22Rv1 (cell line): ENCODE measurements around the gene TESMIN.

ENCODE experiments used
- CTCF ChIP-seq: fragments of 450-650 bp; IDR thresholded peaks from 2 replicates; pipeline ENCODE4 v1.5.1; 2017; ENCODE audit warnings: mild to moderate bottlenecking
- ZFX ChIP-seq: fragments of 450-650 bp; IDR thresholded peaks from 2 replicates; pipeline ENCODE4 v1.6.1; 2017; ENCODE audit warnings: antibody characterized with exemption, borderline replicate concordance

- no peak for TF ChIP-seq CTCF
- TF ChIP-seq ZFX = no peak
Measured at GRCh38 chr11:68770781-68771180, 19.5 kb upstream of the TESMIN start.
